GM23338 (cell line): Measurements from ENCODE around the gene MED12L. TPM values are rescaled to one million over a fixed set of nuclear protein-coding genes. Genes with fewer than 3 reads are reported as not detected.

Experiments
- ATAC-seq: fragments of 200-7000 bp; cut with Tn5 transposase; 3 replicates; pipeline ENCODE4 v1.9.1; 2020
- DNase-seq: peaks from one replicate; pipeline ENCODE4 v3.0.0-alpha.2; 2015; ENCODE audit warnings: low spot score
- H2AFZ ChIP-seq: fragments of 200-600 bp; sonication (generic); 2 replicates; pipeline ENCODE4 v1.8.0; 2016; ENCODE audit warnings: antibody characterized with exemption, mild to moderate bottlenecking, moderate library complexity
- H3F3A ChIP-seq: fragments of 200-600 bp; sonication (generic); replicated peaks from 2 replicates; pipeline ENCODE4 v1.8.0; 2017; ENCODE audit warnings: antibody characterized with exemption, mixed run types, low read depth
- H3K27ac ChIP-seq: fragments of 200-600 bp; sonication (generic); 2 replicates; pipeline ENCODE4 v1.6.1; 2016; ENCODE audit warnings: low read depth
- H3K27me3 ChIP-seq: fragments of 200-600 bp; sonication (generic); 2 replicates; pipeline ENCODE4 v1.8.0; 2016; ENCODE audit warnings: mild to moderate bottlenecking, mixed run types, moderate library complexity; ENCODE audit not compliant: insufficient read depth
- H3K36me3 ChIP-seq: fragments of 200-600 bp; sonication (generic); 2 replicates; pipeline ENCODE4 v1.8.0; 2016; ENCODE audit warnings: mild to moderate bottlenecking; ENCODE audit not compliant: insufficient read depth
- H3K4me1 ChIP-seq: fragments of 200-600 bp; sonication (generic); 2 replicates; pipeline ENCODE4 v1.8.0; 2016; ENCODE audit warnings: mild to moderate bottlenecking, moderate library complexity; ENCODE audit not compliant: insufficient read depth
- H3K4me2 ChIP-seq: fragments of 200-600 bp; sonication (generic); 2 replicates; pipeline ENCODE4 v1.7.1; 2017; ENCODE audit warnings: mixed run types
- H3K4me3 ChIP-seq: fragments of 200-600 bp; sonication (generic); 2 replicates; pipeline ENCODE4 v1.6.1; 2016; ENCODE audit warnings: mixed run types
- H3K79me2 ChIP-seq: fragments of 200-600 bp; sonication (generic); replicated peaks from 2 replicates; pipeline ENCODE4 v1.8.0; 2017; ENCODE audit warnings: mild to moderate bottlenecking; ENCODE audit not compliant: insufficient read depth
- H3K9me2 ChIP-seq: fragments of 200-600 bp; sonication (generic); 2 replicates; pipeline ENCODE4 v1.8.0; 2017; ENCODE audit not compliant: insufficient read depth
- H4K20me1 ChIP-seq: fragments of 200-600 bp; sonication (generic); replicated peaks from 2 replicates; pipeline ENCODE4 v1.8.0; 2017; ENCODE audit warnings: mild to moderate bottlenecking; ENCODE audit not compliant: insufficient read depth
- H3K27ac Mint-ChIP-seq: 2 replicates; pipeline ENCODE4 v1.8.0; 2020; ENCODE audit warnings: inconsistent platforms, mild to moderate bottlenecking, moderate library complexity, mixed read lengths
- H3K27me3 Mint-ChIP-seq: 3 replicates; pipeline ENCODE4 v1.8.0; 2022; ENCODE audit warnings: low read depth, mild to moderate bottlenecking, moderate library complexity, mixed read lengths, inconsistent platforms; ENCODE audit not compliant: insufficient read depth, poor library complexity
- H3K36me3 Mint-ChIP-seq: 3 replicates; pipeline ENCODE4 v1.8.0; 2021; ENCODE audit warnings: low read depth, mild to moderate bottlenecking, inconsistent platforms, moderate library complexity, mixed read lengths
- H3K4me1 Mint-ChIP-seq: 3 replicates; pipeline ENCODE4 v1.8.0; 2020; ENCODE audit warnings: mild to moderate bottlenecking, inconsistent platforms, mixed read lengths
- H3K4me3 Mint-ChIP-seq: 3 replicates; pipeline ENCODE4 v1.8.0; 2021; ENCODE audit warnings: moderate library complexity, mild to moderate bottlenecking, inconsistent platforms, mixed read lengths
- H3K9me3 Mint-ChIP-seq: 3 replicates; pipeline ENCODE4 v1.8.0; 2020; ENCODE audit warnings: moderate library complexity, mild to moderate bottlenecking, inconsistent platforms, mixed read lengths
- CREB1 ChIP-seq: fragments of 250-450 bp; sonication (Bioruptor Pico); IDR thresholded peaks from 2 replicates; pipeline ENCODE4 v1.5.0; 2020; ENCODE audit warnings: low read depth, mild to moderate bottlenecking, moderate library complexity
- ETS1 ChIP-seq: IDR thresholded peaks from 2 replicates; pipeline ENCODE4 v1.6.1; 2016; ENCODE audit warnings: antibody characterized with exemption
- EZH2 ChIP-seq: fragments of 200-600 bp; sonication (generic); IDR thresholded peaks from one replicate; pipeline ENCODE4 v1.8.0; 2017; ENCODE audit warnings: antibody characterized with exemption, mild to moderate bottlenecking, low read depth; ENCODE audit not compliant: unreplicated experiment
- JUNB ChIP-seq: IDR thresholded peaks from one replicate; pipeline ENCODE4 v1.6.1; 2016; ENCODE audit warnings: antibody characterized with exemption; ENCODE audit not compliant: unreplicated experiment
- NANOG ChIP-seq: IDR thresholded peaks from 2 replicates; pipeline ENCODE4 v1.6.1; 2016; ENCODE audit warnings: antibody characterized with exemption, borderline replicate concordance
- REST ChIP-seq: IDR thresholded peaks from one replicate; pipeline ENCODE4 v1.6.1; 2018; ENCODE audit warnings: antibody characterized with exemption; ENCODE audit not compliant: unreplicated experiment
- STAT1 ChIP-seq: IDR thresholded peaks from one replicate; pipeline ENCODE4 v1.6.1; 2016; ENCODE audit warnings: antibody characterized with exemption; ENCODE audit not compliant: unreplicated experiment
- ZNF114 ChIP-seq: fragments of 250-450 bp; sonication (Bioruptor Pico); IDR thresholded peaks from 2 replicates; pipeline ENCODE4 v1.5.0; 2020; ENCODE audit warnings: mild to moderate bottlenecking, moderate library complexity
- ZNF331 ChIP-seq: fragments of 250-450 bp; sonication (Bioruptor Pico); IDR thresholded peaks from 2 replicates; pipeline ENCODE4 v1.5.0; 2020; ENCODE audit warnings: low read depth, mild to moderate bottlenecking, moderate library complexity
- ZNF462 ChIP-seq: fragments of 250-450 bp; sonication (Bioruptor Pico); IDR thresholded peaks from 2 replicates; pipeline ENCODE4 v1.5.0; 2020; ENCODE audit warnings: mild to moderate bottlenecking, moderate library complexity
- polyA plus RNA-seq: library from polyadenylated mRNA; unstranded; fragments of >200 nt; fragmentation: Nextera tagmentation; extraction: Ambion mirVana; gene quantifications from 2 replicates; pipeline ENCODE4 v1.2.1, GENCODE V29; 2016
- total RNA-seq: library from RNA; depleted of rRNA; stranded (reverse); fragments of >200 nt; shearing (Covaris generic); gene quantifications from 2 replicates; pipeline ENCODE4 v1.2.3, GENCODE V29; 2014

MED12L gene
- total and polyA plus RNA-seq, 2 experiments from 2014 or later: 5.7 to 25.0 TPM

GRCh38 chr3:151478335-151478697, 392.9 kb downstream of the MED12L start:
- no peaks in the 10 kb centered on the region for H3K36me3 Mint-ChIP-seq
- no peak overlapping the region for H3K27ac Mint-ChIP-seq
- Histone ChIP-seq H3K4me3 (no peak overlapping the region), H3F3A (no peaks in the 10 kb centered on the region), H3K27me3 (no peaks in the 10 kb centered on the region), H3K4me1 (peaks cover 17% of the 10 kb centered on the region), H3K9me2 (no peaks in the 10 kb centered on the region), H3K27ac (no peak overlapping the region), H3K36me3 (no peaks in the 10 kb centered on the region), H4K20me1 (no peaks in the 10 kb centered on the region), H2AFZ (no peak overlapping the region), H3K79me2 (no peaks in the 10 kb centered on the region), H3K4me2 (peak overlapping the region; percentile 16)
- DNase-seq (no peak), ATAC-seq (no peak)
- H3K4me3 Mint-ChIP-seq: no peak overlapping the region
- no peaks in the 10 kb centered on the region for H3K27me3 Mint-ChIP-seq
- H3K9me3 Mint-ChIP-seq: no peaks in the 10 kb centered on the region; the same call in 2 of the 3 replicates
- TF ChIP-seq JUNB: no peak
- no peak for TF ChIP-seq ZNF331 (CRISPR knock-in tag)
- TF ChIP-seq ETS1: no peak
- no peak for TF ChIP-seq CREB1 (CRISPR knock-in tag)
- no peak for TF ChIP-seq STAT1
- no peak for TF ChIP-seq REST
- TF ChIP-seq EZH2: no peak
- H3K4me1 Mint-ChIP-seq: peaks cover 17% of the 10 kb centered on the region

GRCh38 chr3:151479452-151479851, 394.0 kb downstream of the MED12L start:
- H3K27ac ChIP-seq: no peak overlapping the region
- H3K36me3 ChIP-seq: no peaks in the 10 kb centered on the region
- ATAC-seq: no peak
- no peak overlapping the region for H3K4me3 ChIP-seq
- H3K27me3 ChIP-seq: no peaks in the 10 kb centered on the region
- peaks cover 17% of the 10 kb centered on the region for H3K4me1 Mint-ChIP-seq
- H2AFZ ChIP-seq: no peak overlapping the region
- no peak overlapping the region for H3K27ac Mint-ChIP-seq
- no peaks in the 10 kb centered on the region for H3F3A ChIP-seq
- no peaks in the 10 kb centered on the region for H3K9me2 ChIP-seq
- no peaks in the 10 kb centered on the region; the same call in 2 of the 3 replicates for H3K9me3 Mint-ChIP-seq
- H3K4me1 ChIP-seq: peaks cover 17% of the 10 kb centered on the region
- H3K4me2 ChIP-seq: no peak overlapping the region
- no peak overlapping the region for H3K4me3 Mint-ChIP-seq
- H3K27me3 Mint-ChIP-seq: no peaks in the 10 kb centered on the region
- H4K20me1 ChIP-seq: no peaks in the 10 kb centered on the region
- H3K36me3 Mint-ChIP-seq: no peaks in the 10 kb centered on the region
- no peaks in the 10 kb centered on the region for H3K79me2 ChIP-seq
- no peak for DNase-seq
- TF ChIP-seq CREB1 (CRISPR knock-in tag) (no peak), ZNF114 (CRISPR knock-in tag) (no peak), EZH2 (no peak), ETS1 (no peak), STAT1 (no peak), ZNF462 (CRISPR knock-in tag) (no peak), NANOG (no peak)
